Fibroblast of peridontal ligament (primary cell): ENCODE results near the gene AFM.

Experiments
- DNase-seq: peaks from one replicate; pipeline ENCODE4 v3.0.0-alpha.2; 2010; ENCODE audit errors: extremely low read depth

AFM gene

GRCh38 chr4:73451404-73451803 is 30.1 kb upstream of the AFM start:
- peak; percentile 53 for DNase-seq

GRCh38 chr4:73451981-73452747 is 29.4 kb upstream of the AFM start:
- no peak for DNase-seq

GRCh38 chr4:73452953-73453700 is 28.4 kb upstream of the AFM start:
- DNase-seq = no peak

- no peak for DNase-seq
Observed at GRCh38 chr4:73453701-73454005, 27.9 kb upstream of the AFM start.

- DNase-seq = no peak
Observed at GRCh38 chr4:73454920-73455319, 26.6 kb upstream of the AFM start.

- DNase-seq = no peak
Observed at GRCh38 chr4:73456177-73457022, 25.1 kb upstream of the AFM start.

- no peak for DNase-seq
Observed at GRCh38 chr4:73458184-73459047, 23.1 kb upstream of the AFM start.

- no peak for DNase-seq
Observed at GRCh38 chr4:73459048-73459421, 22.5 kb upstream of the AFM start.

GRCh38 chr4:73460913-73461522 is 20.5 kb upstream of the AFM start:
- no peak for DNase-seq

- no peak for DNase-seq
Observed at GRCh38 chr4:73468170-73468569, 13.4 kb upstream of the AFM start.

GRCh38 chr4:73470728-73471127 is 10.8 kb upstream of the AFM start:
- no peak for DNase-seq

GRCh38 chr4:73477176-73477575 is 4.4 kb upstream of the AFM start:
- no peak for DNase-seq

GRCh38 chr4:73479323-73479722 is 2.2 kb upstream of the AFM start:
- DNase-seq = no peak

- no peak for DNase-seq
Observed at GRCh38 chr4:73485085-73485484, 3.5 kb downstream of the AFM start.

- no peak for DNase-seq
Observed at GRCh38 chr4:73485596-73485995, 4.1 kb downstream of the AFM start.

- no peak for DNase-seq
Observed at GRCh38 chr4:73486497-73486896, 5.0 kb downstream of the AFM start.

- DNase-seq = no peak
Observed at GRCh38 chr4:73487233-73487632, 5.7 kb downstream of the AFM start.

GRCh38 chr4:73499996-73500765 is 18.6 kb downstream of the AFM start:
- DNase-seq = peak; percentile 44

- DNase-seq = no peak
Observed at GRCh38 chr4:73501664-73502265, 20.2 kb downstream of the AFM start.

GRCh38 chr4:73505567-73505966 is 24.0 kb downstream of the AFM start:
- no peak for DNase-seq
